ENCODE results near the gene CIZ1.

GRCh38 chr9:128205296-128205944 is 14.0 kb upstream of the CIZ1 start:
- TF ChIP-seq POLR2AphosphoS5 (IDR thresholded peaks at IDR 0.05; ENCODE audit: low read depth, low read length): no peak
- no peak for TF ChIP-seq TAF1 (IDR thresholded peaks at IDR 0.05; ENCODE audit: borderline replicate concordance, insufficient read depth, low read length)
- TF ChIP-seq SIN3A (IDR thresholded peaks at IDR 0.05; ENCODE audit: borderline replicate concordance, insufficient read depth, low read length): no peak

Data from PFSK-1 (cell line).